DOHH2 (cell line): ENCODE data around the gene KRTAP12-4.

Experiments used
- EZH2phosphoT487 ChIP-seq: fragments of 200-600 bp; sonication (generic); IDR thresholded peaks from 2 replicates; pipeline ENCODE4 v1.6.1; 2017; ENCODE audit warnings: borderline replicate concordance, mild to moderate bottlenecking, antibody characterized with exemption, low read length, moderate library complexity, mixed read lengths
- TF ChIP-seq, protein P1 (sequence below): fragments of 200-600 bp; sonication (generic); IDR thresholded peaks from one replicate; pipeline ENCODE4 v1.5.1; 2014; ENCODE audit warnings: antibody characterized with exemption, mild to moderate bottlenecking, low read depth, low read length; ENCODE audit not compliant: poor library complexity, severe bottlenecking

- TF ChIP-seq, protein P1, sequence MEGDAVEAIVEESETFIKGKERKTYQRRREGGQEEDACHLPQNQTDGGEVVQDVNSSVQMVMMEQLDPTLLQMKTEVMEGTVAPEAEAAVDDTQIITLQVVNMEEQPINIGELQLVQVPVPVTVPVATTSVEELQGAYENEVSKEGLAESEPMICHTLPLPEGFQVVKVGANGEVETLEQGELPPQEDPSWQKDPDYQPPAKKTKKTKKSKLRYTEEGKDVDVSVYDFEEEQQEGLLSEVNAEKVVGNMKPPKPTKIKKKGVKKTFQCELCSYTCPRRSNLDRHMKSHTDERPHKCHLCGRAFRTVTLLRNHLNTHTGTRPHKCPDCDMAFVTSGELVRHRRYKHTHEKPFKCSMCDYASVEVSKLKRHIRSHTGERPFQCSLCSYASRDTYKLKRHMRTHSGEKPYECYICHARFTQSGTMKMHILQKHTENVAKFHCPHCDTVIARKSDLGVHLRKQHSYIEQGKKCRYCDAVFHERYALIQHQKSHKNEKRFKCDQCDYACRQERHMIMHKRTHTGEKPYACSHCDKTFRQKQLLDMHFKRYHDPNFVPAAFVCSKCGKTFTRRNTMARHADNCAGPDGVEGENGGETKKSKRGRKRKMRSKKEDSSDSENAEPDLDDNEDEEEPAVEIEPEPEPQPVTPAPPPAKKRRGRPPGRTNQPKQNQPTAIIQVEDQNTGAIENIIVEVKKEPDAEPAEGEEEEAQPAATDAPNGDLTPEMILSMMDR: no peak
- TF ChIP-seq EZH2phosphoT487: no peak
Observed at GRCh38 chr21:44637018-44637850, 17.2 kb downstream of the KRTAP12-4 start, which contains the start of gene KRTAP10-10.
